ENCODE data around the gene FAR2.

FAR2 gene

GRCh38 chr12:29146196-29146595 is 2.9 kb upstream of the FAR2 start:
- H3K4me1 Mint-ChIP-seq (ENCODE audit: low read depth), result peaks cover 9% of the 10 kb centered on the region
- H3K36me3 Mint-ChIP-seq (ENCODE audit: low read depth), result no peaks in the 10 kb centered on the region
- H3K4me3 Mint-ChIP-seq, result no peak overlapping the region
- H3K9me3 Mint-ChIP-seq, result no peaks in the 10 kb centered on the region
- peaks cover 25% of the 10 kb centered on the region for H3K27me3 Mint-ChIP-seq
- no peak overlapping the region for H3K27ac Mint-ChIP-seq

DNA sequence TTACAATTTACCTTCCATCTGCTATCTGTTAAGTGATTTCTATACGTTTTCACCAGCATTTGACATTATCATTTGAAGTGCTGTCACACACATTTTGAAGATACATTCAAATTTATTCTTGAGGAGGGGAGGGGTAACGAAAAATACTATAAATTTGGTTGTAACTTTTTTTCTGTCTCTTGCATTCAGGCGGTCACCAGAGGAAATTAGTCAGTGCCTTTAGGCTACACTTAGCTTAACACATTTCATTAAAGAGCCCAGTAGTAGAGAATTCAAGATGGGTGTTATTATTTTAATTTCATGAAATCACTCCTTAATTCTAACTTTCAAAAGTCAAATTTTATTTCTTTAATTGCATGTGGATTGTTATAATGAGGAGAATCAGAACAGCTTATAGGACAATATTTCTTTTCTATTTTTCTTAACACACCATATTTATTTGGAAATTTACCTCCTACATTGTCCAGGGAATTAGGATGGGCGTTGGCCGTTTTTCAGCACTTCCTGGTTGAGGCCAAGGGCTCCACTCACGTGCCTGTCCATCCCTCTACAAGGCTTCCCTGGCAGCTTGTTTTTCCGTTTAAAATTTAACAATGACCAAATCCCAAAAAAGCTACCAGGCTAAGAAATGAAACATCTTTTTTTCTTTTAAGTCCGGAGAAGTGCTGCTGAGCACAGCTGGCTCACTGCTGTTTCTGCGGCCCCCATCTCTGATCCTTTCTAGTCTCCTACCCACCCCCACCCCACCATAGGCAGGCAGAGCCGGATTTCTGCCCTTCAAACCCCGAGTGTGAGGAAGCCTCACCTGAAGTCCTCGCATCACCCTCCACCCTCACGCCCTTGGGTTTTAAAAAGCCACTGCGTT is 1.1 kb upstream of the FAR2 start:
- Mint-ChIP-seq H3K27me3 (peaks cover 25% of the 10 kb centered on the region), H3K4me3 (peak overlapping the region; percentile 86), H3K4me1 (ENCODE audit: low read depth) (peaks cover 12% of the 10 kb centered on the region), H3K36me3 (ENCODE audit: low read depth) (no peaks in the 10 kb centered on the region), H3K9me3 (no peaks in the 10 kb centered on the region), H3K27ac (no peak overlapping the region)

DNA sequence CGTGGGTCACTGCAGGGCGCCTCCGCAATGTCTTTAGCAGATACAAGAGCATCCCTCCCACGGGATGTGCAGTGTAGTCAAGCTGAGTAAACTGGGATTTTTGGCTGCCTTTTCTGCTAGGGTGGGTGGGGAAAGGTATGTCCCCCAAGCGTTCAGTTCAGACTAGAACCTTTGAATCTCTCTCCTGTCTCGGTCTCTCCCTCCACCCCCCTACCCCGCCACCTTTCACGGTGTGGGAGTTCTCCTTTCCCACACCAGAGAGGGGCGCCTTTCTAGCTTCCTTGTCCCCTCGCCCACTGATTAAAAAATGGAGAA is 525 bp upstream of the FAR2 start:
- Mint-ChIP-seq H3K36me3 (ENCODE audit: low read depth) (no peaks in the 10 kb centered on the region), H3K27ac (peak overlapping the region; percentile 91)

GRCh38 chr12:29149691-29150281 is 708 bp downstream of the FAR2 start:
- Mint-ChIP-seq H3K4me1 (ENCODE audit: low read depth) (peaks cover 12% of the 10 kb centered on the region), H3K27me3 (peaks cover 25% of the 10 kb centered on the region), H3K27ac (no peak overlapping the region), H3K9me3 (no peaks in the 10 kb centered on the region), H3K4me3 (peak overlapping the region; percentile 86), H3K36me3 (ENCODE audit: low read depth) (no peaks in the 10 kb centered on the region)

More for the DNA sequence above, 525 bp upstream of the FAR2 start:
- Mint-ChIP-seq H3K4me3 (peak overlapping the region; percentile 86), H3K4me1 (ENCODE audit: low read depth) (peaks cover 12% of the 10 kb centered on the region), H3K27me3 (peaks cover 25% of the 10 kb centered on the region), H3K9me3 (no peaks in the 10 kb centered on the region)

- H3K9me3 Mint-ChIP-seq, result no peaks in the 10 kb centered on the region
- peak overlapping the region; percentile 86 for H3K4me3 Mint-ChIP-seq
- no peak overlapping the region for H3K27ac Mint-ChIP-seq
- H3K36me3 Mint-ChIP-seq (ENCODE audit: low read depth), result no peaks in the 10 kb centered on the region
- H3K4me1 Mint-ChIP-seq (ENCODE audit: low read depth), result peaks cover 12% of the 10 kb centered on the region
- H3K27me3 Mint-ChIP-seq, result peaks cover 25% of the 10 kb centered on the region
These were observed 1.4 kb downstream of the FAR2 start for GRCh38 chr12:29150462-29150861.

DNA sequence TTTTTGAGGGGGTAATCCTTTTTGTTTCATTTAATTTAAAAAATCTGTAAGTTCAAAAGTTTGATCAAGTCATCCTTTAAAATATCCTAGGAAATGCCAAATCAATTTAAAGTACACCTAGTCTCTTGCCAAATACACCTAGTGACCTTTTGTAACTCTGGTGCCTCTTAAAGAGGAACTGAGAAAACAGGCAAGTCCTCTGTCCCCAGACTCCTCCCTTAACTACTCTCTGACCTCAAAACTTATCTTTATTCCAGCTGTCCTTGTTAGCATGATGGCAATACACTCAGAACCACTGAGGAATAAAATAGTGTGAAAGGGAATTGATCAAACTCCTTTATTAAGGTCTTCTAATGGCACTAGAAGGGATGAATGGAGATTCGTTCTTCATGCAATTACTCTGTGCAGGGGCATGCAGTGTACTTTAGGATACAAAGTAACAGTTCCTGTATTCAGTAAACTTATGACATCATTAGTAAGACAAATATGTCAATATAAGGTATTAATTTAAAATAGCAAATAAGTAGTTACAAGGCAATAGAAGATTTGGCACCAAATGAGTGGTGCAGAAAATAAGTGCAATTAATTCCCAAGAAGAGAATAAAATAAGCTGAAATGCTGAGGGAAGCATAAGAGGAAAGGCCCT is 3.3 kb downstream of the FAR2 start:
- peaks cover 12% of the 10 kb centered on the region for H3K4me1 Mint-ChIP-seq (ENCODE audit: low read depth)

GRCh38 chr12:29152981-29153630 is 4.0 kb downstream of the FAR2 start:
- H3K4me1 Mint-ChIP-seq (ENCODE audit: low read depth), result peaks cover 11% of the 10 kb centered on the region

More for the DNA sequence above, 3.3 kb downstream of the FAR2 start:
- H3K9me3 Mint-ChIP-seq, result no peaks in the 10 kb centered on the region
- no peak overlapping the region for H3K4me3 Mint-ChIP-seq
- no peak overlapping the region for H3K27ac Mint-ChIP-seq
- H3K36me3 Mint-ChIP-seq (ENCODE audit: low read depth), result no peaks in the 10 kb centered on the region
- H3K27me3 Mint-ChIP-seq, result peaks cover 20% of the 10 kb centered on the region

GRCh38 chr12:29155079-29155478 is 6.0 kb downstream of the FAR2 start:
- no peaks in the 10 kb centered on the region for H3K9me3 Mint-ChIP-seq
- no peak overlapping the region for H3K4me3 Mint-ChIP-seq

More at GRCh38 chr12:29152981-29153630, 4.0 kb downstream of the FAR2 start:
- peaks cover 16% of the 10 kb centered on the region for H3K27me3 Mint-ChIP-seq
- H3K9me3 Mint-ChIP-seq, result no peaks in the 10 kb centered on the region
- H3K4me3 Mint-ChIP-seq, result no peak overlapping the region
- H3K27ac Mint-ChIP-seq, result no peak overlapping the region
- H3K36me3 Mint-ChIP-seq (ENCODE audit: low read depth), result no peaks in the 10 kb centered on the region

GRCh38 chr12:29157486-29157946 is 8.4 kb downstream of the FAR2 start:
- H3K4me3 Mint-ChIP-seq, result no peak overlapping the region
- no peak overlapping the region for H3K27ac Mint-ChIP-seq
- H3K36me3 Mint-ChIP-seq (ENCODE audit: low read depth), result peaks cover 6% of the 10 kb centered on the region
- H3K4me1 Mint-ChIP-seq (ENCODE audit: low read depth), result peaks cover 19% of the 10 kb centered on the region
- H3K27me3 Mint-ChIP-seq, result no peaks in the 10 kb centered on the region
- no peaks in the 10 kb centered on the region for H3K9me3 Mint-ChIP-seq

More at GRCh38 chr12:29155079-29155478, 6.0 kb downstream of the FAR2 start:
- Mint-ChIP-seq H3K36me3 (ENCODE audit: low read depth) (no peaks in the 10 kb centered on the region), H3K27ac (no peak overlapping the region), H3K4me1 (ENCODE audit: low read depth) (peaks cover 10% of the 10 kb centered on the region), H3K27me3 (peaks cover 10% of the 10 kb centered on the region)

GRCh38 chr12:29158115-29158763 is 9.2 kb downstream of the FAR2 start:
- H3K36me3 Mint-ChIP-seq (ENCODE audit: low read depth), result peaks cover 6% of the 10 kb centered on the region
- peaks cover 19% of the 10 kb centered on the region for H3K4me1 Mint-ChIP-seq (ENCODE audit: low read depth)
- H3K4me3 Mint-ChIP-seq, result no peak overlapping the region
- H3K27ac Mint-ChIP-seq, result no peak overlapping the region
- no peaks in the 10 kb centered on the region for H3K27me3 Mint-ChIP-seq
- H3K9me3 Mint-ChIP-seq, result no peaks in the 10 kb centered on the region

- Mint-ChIP-seq H3K9me3 (no peaks in the 10 kb centered on the region), H3K27me3 (no peaks in the 10 kb centered on the region), H3K4me1 (ENCODE audit: low read depth) (peaks cover 24% of the 10 kb centered on the region), H3K4me3 (no peak overlapping the region), H3K36me3 (ENCODE audit: low read depth) (peaks cover 6% of the 10 kb centered on the region), H3K27ac (no peak overlapping the region)
These were observed 10.6 kb downstream of the FAR2 start for GRCh38 chr12:29159661-29160060.

DNA sequence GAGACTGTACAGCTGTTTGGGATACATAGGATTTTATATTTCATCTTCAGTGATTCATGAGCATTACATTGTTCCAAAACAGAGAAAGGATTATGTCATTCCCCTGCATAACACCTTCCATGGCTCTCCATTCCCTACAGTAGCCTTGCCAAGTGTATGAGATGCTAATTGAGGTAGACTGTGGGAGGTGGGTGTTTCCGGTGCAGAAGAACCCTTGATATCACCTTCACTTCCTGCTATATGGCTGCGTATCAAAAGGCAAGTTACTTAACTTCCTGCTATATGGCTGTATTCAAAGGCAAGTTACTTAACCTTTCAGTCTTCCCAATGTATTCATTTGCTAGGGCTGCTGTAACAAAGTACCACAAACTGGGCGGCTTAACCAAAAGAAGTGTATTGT is 11.2 kb downstream of the FAR2 start:
- Mint-ChIP-seq H3K4me3 (no peak overlapping the region), H3K4me1 (ENCODE audit: low read depth) (peaks cover 30% of the 10 kb centered on the region), H3K36me3 (ENCODE audit: low read depth) (peaks cover 6% of the 10 kb centered on the region), H3K9me3 (no peaks in the 10 kb centered on the region), H3K27ac (peak overlapping the region; percentile 40), H3K27me3 (no peaks in the 10 kb centered on the region)

GRCh38 chr12:29163146-29163545 is 14.1 kb downstream of the FAR2 start:
- Mint-ChIP-seq H3K27ac (no peak overlapping the region), H3K9me3 (no peaks in the 10 kb centered on the region), H3K4me3 (no peak overlapping the region), H3K36me3 (ENCODE audit: low read depth) (peaks cover 6% of the 10 kb centered on the region), H3K27me3 (no peaks in the 10 kb centered on the region), H3K4me1 (ENCODE audit: low read depth) (peaks cover 33% of the 10 kb centered on the region)

Data from stimulated activated naive CD8-positive, alpha-beta T cell treated with anti-CD3 and anti-CD28 coated beads, Interleukin-15, Interleukin-2, amounts not matched to agents 100 ng/mL and 50 ng/mL, for 24 hours (primary cell).